GM12878 (cell line): ENCODE data around the gene ZACN. TPM values are rescaled to one million over a fixed set of nuclear protein-coding genes. Genes with fewer than 3 reads are reported as not detected.

ENCODE experiments used
- ATAC-seq: fragments of 200-7000 bp; cut with Tn5 transposase; 3 replicates; pipeline ENCODE4 v1.9.1; 2020; ENCODE audit warnings: mild to moderate bottlenecking, moderate library complexity
- BruUV-seq: library from RNA; stranded (reverse); fragments of 400-500 nt; replicated peaks from 2 replicates; lab custom pipeline; 2021; lab: Mats Ljungman, UMichigan
- CTCF ChIA-PET: fragments of 300-600 bp; sonication (Branson Sonifier 250); formaldehyde crosslinking; extraction: SDS; loops from one replicate; lab custom pipeline; 2021; ENCODE audit warnings: inconsistent platforms; lab: Yijun Ruan, JAX
- POLR2A ChIA-PET: fragments of 350-600 bp; formaldehyde crosslinking; extraction: SDS; loops from one replicate; lab custom pipeline; 2021; ENCODE audit warnings: inconsistent platforms; lab: Charles Lee
- RAD21 ChIA-PET: fragments of 300-600 bp; sonication (Branson Sonifier 250); formaldehyde crosslinking; loops from one replicate; lab custom pipeline; 2023; ENCODE audit warnings: antibody characterized with exemption; ENCODE audit not compliant: unreplicated experiment; lab: Charles Lee
- SMC1A ChIA-PET: fragments of 300-600 bp; sonication (Branson Sonifier 250); formaldehyde crosslinking; loops from one replicate; lab custom pipeline; 2023; ENCODE audit not compliant: unreplicated experiment, uncharacterized antibody; lab: Charles Lee
- DNase-seq: peaks from one replicate; pipeline ENCODE4 v3.0.0-alpha.2; 2011; ENCODE audit warnings: low read depth, low spot score
- FAIRE-seq: peaks from 3 replicates; lab custom pipeline; 2011; peaks lifted over from hg19 to GRCh38; lab: Jason Lieb, UNC
- H2AFZ ChIP-seq: 2 replicates; pipeline ENCODE4 v1.6.0; 2011; ENCODE audit warnings: low read depth, low read length, control low read depth; ENCODE audit not compliant: control insufficient read depth
- H3K27ac ChIP-seq: 2 replicates; pipeline ENCODE4 v1.5.1; 2011; ENCODE audit warnings: control low read depth; ENCODE audit not compliant: control insufficient read depth, insufficient read depth
- H3K27me3 ChIP-seq, 2 experiments: replicated peaks in 1 of 2; 2 replicates each; pipeline versions ENCODE4 v1.6.0 to v1.6.1; 2011; ENCODE audit warnings: low read length in 1 of 2; ENCODE audit not compliant: control insufficient read depth in 2 of 2, insufficient read depth in 2 of 2
- H3K36me3 ChIP-seq, 2 experiments: 2 replicates each; pipeline ENCODE4 v1.5.1; 2011; ENCODE audit warnings: low read length in 1 of 2; ENCODE audit not compliant: control insufficient read depth in 2 of 2, insufficient read depth in 2 of 2
- H3K4me1 ChIP-seq: 2 replicates; pipeline ENCODE4 v1.6.1; 2011; ENCODE audit warnings: mild to moderate bottlenecking, low read length, moderate library complexity, mixed read lengths; ENCODE audit not compliant: control insufficient read depth, insufficient read depth
- H3K4me2 ChIP-seq: 2 replicates; pipeline ENCODE4 v1.6.0; 2011; ENCODE audit warnings: control low read depth; ENCODE audit not compliant: control insufficient read depth, insufficient read depth
- H3K4me3 ChIP-seq: fragments of 200-600 bp; sonication (generic); 2 replicates; pipeline ENCODE4 v1.5.1; 2016
- H3K79me2 ChIP-seq: 2 replicates; pipeline ENCODE4 v1.6.0; 2011; ENCODE audit warnings: low read length; ENCODE audit not compliant: control insufficient read depth, insufficient read depth
- H3K9ac ChIP-seq: 2 replicates; pipeline ENCODE4 v1.8.0; 2011; ENCODE audit warnings: low read length, control low read depth, mixed read lengths; ENCODE audit not compliant: control insufficient read depth, insufficient read depth
- H3K9me3 ChIP-seq: replicated peaks from 3 replicates; pipeline ENCODE4 v1.5.1; 2011; ENCODE audit warnings: mild to moderate bottlenecking, low read length; ENCODE audit not compliant: control insufficient read depth, insufficient read depth
- H4K20me1 ChIP-seq: 2 replicates; pipeline ENCODE4 v1.6.0; 2011; ENCODE audit not compliant: control insufficient read depth, insufficient read depth
- BACH1 ChIP-seq: fragments of 450-650 bp; IDR thresholded peaks from 2 replicates; pipeline ENCODE4 v1.6.1; 2017; ENCODE audit warnings: mild to moderate bottlenecking, borderline replicate concordance
- BHLHE40 ChIP-seq, 2 experiments: fragments of 450-650 bp in 1 of 2; IDR thresholded peaks; 2 replicates each; pipeline ENCODE4 v1.6.1; 2011 to 2017; ENCODE audit warnings: low read depth in 2 of 2, borderline replicate concordance in 1 of 2, improper control_type of control experiment in 1 of 2, low read length in 1 of 2, mild to moderate bottlenecking in 1 of 2
- DPF2 ChIP-seq: fragments of 450-650 bp; IDR thresholded peaks from 2 replicates; pipeline ENCODE4 v1.6.1; 2017; ENCODE audit warnings: mild to moderate bottlenecking
- GATAD2B ChIP-seq: fragments of 450-650 bp; conservative IDR thresholded peaks from 2 replicates; pipeline ENCODE4 v1.6.1; 2017; ENCODE audit warnings: low read depth, mild to moderate bottlenecking, moderate library complexity
- IKZF1 ChIP-seq: fragments of 450-650 bp; conservative IDR thresholded peaks from 2 replicates; pipeline ENCODE4 v1.6.1; 2017; ENCODE audit warnings: antibody characterized with exemption, mild to moderate bottlenecking
- KLF5 ChIP-seq: fragments of 450-650 bp; IDR thresholded peaks from 2 replicates; pipeline ENCODE4 v1.6.1; 2014; ENCODE audit warnings: mild to moderate bottlenecking; ENCODE audit not compliant: partially characterized antibody
- LARP7 ChIP-seq: fragments of 450-650 bp; IDR thresholded peaks from 2 replicates; pipeline ENCODE4 v1.6.1; 2017; ENCODE audit warnings: mild to moderate bottlenecking
- NFIC ChIP-seq: IDR thresholded peaks from 2 replicates; pipeline ENCODE4 v1.6.1; 2012; ENCODE audit warnings: low read depth, mild to moderate bottlenecking, inconsistent platforms, low read length, moderate library complexity
- POLR2AphosphoS2 ChIP-seq: IDR thresholded peaks from 2 replicates; pipeline ENCODE4 v1.6.1; 2011; ENCODE audit warnings: low read depth, mild to moderate bottlenecking, low read length, improper control_type of control experiment, moderate library complexity
- SPI1 ChIP-seq: IDR thresholded peaks from 2 replicates; pipeline ENCODE4 v1.6.1; 2011; ENCODE audit warnings: low read depth, mild to moderate bottlenecking, low read length, moderate library complexity, borderline replicate concordance; ENCODE audit not compliant: insufficient read depth
- YY1 ChIP-seq: IDR thresholded peaks from 2 replicates; pipeline ENCODE4 v1.6.1; 2011; ENCODE audit warnings: low read depth, mild to moderate bottlenecking, low read length
- WGBS: methylation state at CpG from one replicate; pipeline ENCODE4 v1.1.6; 2016; ENCODE audit warnings: low lambda C conversion rate; ENCODE audit not compliant: insufficient replicate concordance, insufficient coverage; ENCODE audit errors: missing lambda C conversion rate; 5-methylcytosine and 5-hydroxymethylcytosine counted together
- in situ Hi-C: fragments of 300-500 bp; cut with MboI; formaldehyde crosslinking; loops from 9 replicates; pipeline ENCODE4 v1.14.3; 2018; ENCODE audit warnings: mixed read lengths
- intact Hi-C: fragments of 100-400 bp; cut with micrococcal nuclease; formaldehyde crosslinking; loops from one replicate; pipeline ENCODE4 v1.14.2; 2022; ENCODE audit not compliant: unreplicated experiment
- polyA plus RNA-seq, 11 experiments: library from polyadenylated mRNA; depleted of rRNA in 4 of 11; unstranded in 6 of 11; stranded (reverse) in 5 of 11; fragments of >200 nt; fragmentation: Nextera tagmentation in 4 of 11; fragmentation: Illumina TruSeq in 1 of 11; extraction: Ambion mirVana in 4 of 11; extraction: Trizol in 1 of 11; gene quantifications; 1 replicate in 1 of 11; 2 replicates in 10 of 11; pipeline versions ENCODE4 v1.2.1 to v1.2.3, GENCODE V29; 2011 to 2016; ENCODE audit warnings: inconsistent platforms in 2 of 11, missing spikeins in 2 of 11, low read depth in 1 of 11
- total RNA-seq, 4 experiments: library from RNA; depleted of rRNA in 3 of 4; stranded (reverse); fragments of >200 nt in 3 of 4; fragmentation: Illumina TruSeq in 1 of 4; extraction: Trizol in 1 of 4; gene quantifications; 2 replicates each; pipeline versions ENCODE4 v1.2.1 to v1.2.3, GENCODE V29; 2013 to 2021

The ZACN gene
- total and polyA plus RNA-seq, 10 of the 15 experiments (the other 5 are each of a cell fraction or from before 2014, with no cell fraction given), result 0.06 to 11.3 (median 0.47) TPM; not detected in 2

DNA sequence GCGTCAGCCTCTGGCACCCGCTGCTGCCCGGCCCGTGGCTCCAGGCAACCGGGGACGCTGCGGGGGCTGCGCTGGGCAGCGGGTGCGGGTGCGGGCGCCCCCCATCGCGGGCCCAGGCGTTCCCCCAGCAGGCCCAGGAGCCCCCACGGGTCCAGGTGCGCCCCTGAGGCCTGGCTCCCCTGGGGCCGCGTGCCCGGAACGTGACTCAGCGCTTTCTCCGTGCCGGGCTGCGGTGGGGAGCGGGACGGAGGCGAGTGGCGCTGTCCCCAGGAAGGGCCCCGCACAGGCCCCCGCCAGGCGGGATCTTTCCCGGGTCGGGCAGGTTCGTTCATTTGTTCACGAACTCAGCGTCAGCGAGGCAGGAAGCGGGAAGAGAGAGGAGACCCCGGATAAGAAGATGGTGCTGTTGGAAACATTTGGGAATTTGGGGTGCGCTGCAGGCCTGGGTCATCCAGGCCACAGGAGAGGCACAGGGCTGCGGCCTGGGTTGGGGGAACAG, 43.0 kb downstream of the ZACN start:
- in situ Hi-C loops (loop anchor here (5.0 kb wide), 1 partner anchor 160 kb away; no protein-coding TSS in a partner anchor), intact Hi-C loops (loop anchor here (1.0 to 10.0 kb wide), 3 partner anchors 60 to 263 kb away; partner anchors contain the start of gene SPHK1)
- H3K36me3 ChIP-seq, result no peaks in the 10 kb centered on the region
- peak overlapping the region; percentile 88 for H3K4me2 ChIP-seq
- no peaks in the 10 kb centered on the region for H4K20me1 ChIP-seq
- no peak for DNase-seq
- H3K27ac ChIP-seq, result no peak overlapping the region
- SMC1A ChIA-PET, result interaction anchor here (0.6 to 9.0 kb wide), 10 partner anchors 27 to 178 kb away, joined by 3 to 77 read pairs (median 4); no protein-coding TSS in a partner anchor
- H3K9me3 ChIP-seq, result no peaks in the 10 kb centered on the region
- WGBS, result 32% methylated on average over 42 of the region's 42 CpGs
- H3K79me2 ChIP-seq, result no peaks in the 10 kb centered on the region
- no peak for FAIRE-seq
- ATAC-seq, result peak; percentile 9
- CTCF ChIA-PET, result interaction anchor here (0.6 to 18.3 kb wide), 15 partner anchors 11 to 181 kb away, joined by 3 to 316 read pairs (median 4); no protein-coding TSS in a partner anchor
- no peaks in the 10 kb centered on the region for H3K27me3 ChIP-seq
- BruUV-seq, result no TSS peak
- TF ChIP-seq DPF2 (0 out of 2 replicates have a peak, but pooled peaks have one; percentile 44), LARP7 (peak; percentile 11; the same call in 1 of the 2 replicates), NFIC (no peak), BACH1 (peak; percentile 96), GATAD2B (peak; percentile 22; the same call in 1 of the 2 replicates), YY1 (no peak), POLR2AphosphoS2 (no peak), SPI1 (no peak), KLF5 (no peak), IKZF1 (0 out of 2 replicates have a peak, but pooled peaks have one; percentile 9), BHLHE40 (IDR thresholded peaks at IDR 0.05; ENCODE audit: borderline replicate concordance in 1 of 2, low read depth in 2 of 2, low read length in 1 of 2) (peak in 1 of 2 experiments; percentile 80; a peak in 2 of 4 replicates)
- H3K4me1 ChIP-seq, result peaks cover 6% of the 10 kb centered on the region
- H3K4me3 ChIP-seq, result peak overlapping the region; percentile 25; the same call in 1 of the 2 replicates
- peak overlapping the region; percentile 60 for H3K9ac ChIP-seq
- POLR2A ChIA-PET, result interaction anchor here (0.9 kb wide), 1 partner anchor 147 kb away, joined by 6 read pairs; no protein-coding TSS in a partner anchor
- peak overlapping the region; percentile 93 for H2AFZ ChIP-seq
- RAD21 ChIA-PET, result interaction anchor here (0.8 to 9.9 kb wide), 8 partner anchors 59 to 176 kb away, joined by 3 to 149 read pairs (median 10); partner anchors contain the start of gene UBALD2
